GM23248 (cell line): ENCODE data around the gene ARFGAP3.

Experiments used
- EZH2 ChIP-seq: fragments of 200-600 bp; sonication (generic); IDR thresholded peaks from 2 replicates; pipeline ENCODE4 v1.6.1; 2018; ENCODE audit warnings: antibody characterized with exemption, mild to moderate bottlenecking; ENCODE audit not compliant: insufficient read depth, poor library complexity, severe bottlenecking
- EZH2phosphoT487 ChIP-seq: fragments of 200-600 bp; sonication (generic); IDR thresholded peaks from 2 replicates; pipeline ENCODE4 v1.6.1; 2018; ENCODE audit warnings: antibody characterized with exemption, moderate library complexity, mild to moderate bottlenecking, low read depth; ENCODE audit not compliant: insufficient read depth

DNA sequence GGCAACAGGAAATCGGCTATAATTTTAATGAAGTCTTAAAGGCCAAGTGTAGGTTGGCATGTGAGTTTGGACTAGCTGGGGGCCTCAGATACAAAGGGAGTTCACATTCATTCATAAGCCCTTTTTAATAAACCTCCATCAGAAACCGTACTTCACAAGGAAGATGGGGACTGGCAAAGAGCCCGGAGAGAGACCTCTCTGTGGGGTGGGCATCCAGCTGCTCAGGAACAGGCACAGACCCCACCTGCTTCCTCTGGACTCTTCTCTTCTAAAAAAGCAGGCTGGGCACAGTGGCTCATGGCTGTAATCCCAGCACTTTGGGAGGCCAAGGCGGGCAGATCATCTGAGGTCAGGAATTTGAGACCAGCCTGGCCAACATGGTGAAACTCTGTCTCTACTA, 3.9 kb upstream of the ARFGAP3 start:
- TF ChIP-seq EZH2 = no peak
- TF ChIP-seq EZH2phosphoT487 = no peak
